OCI-LY1 (cell line): ENCODE results near the gene SORBS2.

ENCODE experiments used
- EZH2 ChIP-seq: fragments of 200-600 bp; sonication (generic), shearing (Covaris generic); IDR thresholded peaks from 2 replicates; pipeline ENCODE4 v1.8.0; 2017; ENCODE audit warnings: borderline replicate concordance, mixed run types, mild to moderate bottlenecking, antibody characterized with exemption, low read length, moderate library complexity, mixed read lengths
- TF ChIP-seq, protein P1 (sequence below): fragments of 200-600 bp; sonication (generic), shearing (Covaris generic); IDR thresholded peaks from 2 replicates; pipeline ENCODE4 v1.5.1; 2017; ENCODE audit warnings: mild to moderate bottlenecking, antibody characterized with exemption, low read length, moderate library complexity, mixed read lengths

DNA sequence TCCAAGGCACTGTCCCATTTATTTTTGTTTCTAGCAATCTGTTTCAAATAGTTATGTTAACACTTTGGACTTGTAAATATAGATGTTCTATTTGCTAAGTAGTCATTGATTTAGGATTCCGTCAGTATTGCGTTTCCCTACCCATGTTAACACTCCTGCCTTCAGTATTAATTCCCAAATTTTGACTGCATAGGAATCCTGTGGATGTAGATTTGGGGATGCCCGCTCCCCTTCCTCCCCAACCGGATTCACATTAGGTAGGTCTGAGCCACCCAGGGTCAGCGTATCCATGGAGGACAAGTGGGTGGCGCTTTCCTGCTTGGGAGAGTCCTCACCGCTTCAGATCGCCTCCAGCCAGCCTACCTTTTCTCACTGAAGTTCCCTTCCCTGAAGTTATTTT is 1.1 kb upstream of the SORBS2 start:
- TF ChIP-seq, protein P1, sequence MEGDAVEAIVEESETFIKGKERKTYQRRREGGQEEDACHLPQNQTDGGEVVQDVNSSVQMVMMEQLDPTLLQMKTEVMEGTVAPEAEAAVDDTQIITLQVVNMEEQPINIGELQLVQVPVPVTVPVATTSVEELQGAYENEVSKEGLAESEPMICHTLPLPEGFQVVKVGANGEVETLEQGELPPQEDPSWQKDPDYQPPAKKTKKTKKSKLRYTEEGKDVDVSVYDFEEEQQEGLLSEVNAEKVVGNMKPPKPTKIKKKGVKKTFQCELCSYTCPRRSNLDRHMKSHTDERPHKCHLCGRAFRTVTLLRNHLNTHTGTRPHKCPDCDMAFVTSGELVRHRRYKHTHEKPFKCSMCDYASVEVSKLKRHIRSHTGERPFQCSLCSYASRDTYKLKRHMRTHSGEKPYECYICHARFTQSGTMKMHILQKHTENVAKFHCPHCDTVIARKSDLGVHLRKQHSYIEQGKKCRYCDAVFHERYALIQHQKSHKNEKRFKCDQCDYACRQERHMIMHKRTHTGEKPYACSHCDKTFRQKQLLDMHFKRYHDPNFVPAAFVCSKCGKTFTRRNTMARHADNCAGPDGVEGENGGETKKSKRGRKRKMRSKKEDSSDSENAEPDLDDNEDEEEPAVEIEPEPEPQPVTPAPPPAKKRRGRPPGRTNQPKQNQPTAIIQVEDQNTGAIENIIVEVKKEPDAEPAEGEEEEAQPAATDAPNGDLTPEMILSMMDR = no peak
- no peak for TF ChIP-seq EZH2
